ENCODE measurements around the gene CALML5. TPM values are rescaled to one million over a fixed set of nuclear protein-coding genes. Genes with fewer than 3 reads are reported as not detected.
A peak's percentile ranks its signal among the peaks of the same experiment; 100 is the strongest.

CALML5 gene
- total and polyA plus RNA-seq, 2 of the 4 experiments (the other 2 are of a cell fraction): not detected

DNA sequence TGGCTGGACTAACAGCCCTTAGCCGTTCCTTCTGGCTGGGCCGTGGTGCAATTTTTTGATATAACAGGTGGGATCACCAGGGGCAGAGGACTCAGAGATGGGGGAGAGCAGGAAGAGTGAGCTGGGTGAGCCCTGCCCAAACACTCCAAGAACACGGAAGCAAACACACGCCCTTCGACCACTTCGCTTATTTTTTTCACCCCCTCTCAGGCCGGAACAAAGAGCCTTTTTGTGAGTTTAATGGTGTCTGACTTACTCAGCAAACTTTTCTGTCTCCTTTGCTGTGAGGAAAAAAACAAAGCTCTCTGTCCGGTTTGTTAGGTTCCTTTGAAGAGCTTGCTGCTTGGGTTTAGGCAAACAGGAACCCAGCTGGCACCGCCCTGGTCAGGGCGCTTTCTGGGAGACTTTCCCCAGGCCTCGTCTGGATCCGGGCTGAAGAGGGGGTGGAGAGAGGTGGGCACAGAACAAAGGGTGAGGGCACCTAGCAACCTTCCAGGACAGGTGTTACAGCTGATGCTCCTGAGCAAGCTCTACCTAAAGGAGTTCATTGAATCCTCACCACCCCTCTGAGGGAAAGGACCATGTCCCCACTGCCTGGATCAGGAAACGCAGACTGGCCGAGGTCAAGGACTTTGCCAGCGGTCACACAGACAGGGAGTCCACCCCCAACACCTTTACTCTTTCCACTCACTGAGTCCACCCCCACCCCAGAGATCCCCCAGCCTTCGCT lies 48.7 kb upstream of the CALML5 start (continued):
- TF ChIP-seq BHLHE40 (IDR thresholded peaks at IDR 0.05; ENCODE audit: low read depth, low read length): no peak
- TF ChIP-seq SMC3 (IDR thresholded peaks at IDR 0.05; ENCODE audit: low read depth, low read length): no peak
- TF ChIP-seq RFX5 (IDR thresholded peaks at IDR 0.05; ENCODE audit: low read depth, low read length): no peak

DNA sequence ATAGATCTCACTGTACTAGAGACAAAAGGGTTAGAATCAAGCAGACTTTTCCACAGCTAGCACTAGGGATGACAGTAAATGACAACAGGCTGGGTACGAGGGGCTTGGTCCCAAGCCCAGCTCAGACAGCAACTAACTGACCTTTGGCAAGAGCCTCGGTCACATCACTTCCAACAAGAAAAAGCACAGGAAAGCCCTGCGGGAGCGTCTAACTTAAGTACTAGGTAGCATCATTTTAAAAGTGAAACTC lies 48.2 kb upstream of the CALML5 start:
- intact Hi-C loops (cut with micrococcal nuclease): loop anchor here (2.0 to 5.0 kb wide), 2 partner anchors 75 to 101 kb away; no protein-coding TSS in a partner anchor
- no peaks in the 10 kb centered on the region for H3K36me3 ChIP-seq (ENCODE audit: control insufficient read depth, insufficient read depth, low read length)
- ATAC-seq (ENCODE audit: low read depth): no peak
- H3K4me1 ChIP-seq (ENCODE audit: control insufficient read depth, insufficient read depth, low read length): peaks cover 52% of the 10 kb centered on the region
- peak overlapping the region; percentile 95 for H2BK20ac ChIP-seq (ENCODE audit: low read depth, low read length)
- H2AFZ ChIP-seq (replicated peaks; ENCODE audit: low read length, poor library complexity): peak overlapping the region; percentile 81
- BruUV-seq (replicated peaks): no TSS peak
- H2AK5ac ChIP-seq (ENCODE audit: low read depth, low read length): peak overlapping the region; percentile 97
- H3K79me1 ChIP-seq (ENCODE audit: low read depth in 1 of 2, low read length in 2 of 2): peaks cover 0 to 20% of the 10 kb centered on the region in 2 experiments; a peak in 2 of 4 replicates
- H3K4ac ChIP-seq (ENCODE audit: low read depth, low read length): peak overlapping the region; percentile 98
- peak overlapping the region; percentile 38; the same call in 1 of the 2 replicates for H3K56ac ChIP-seq (ENCODE audit: extremely low read depth, insufficient read depth, low read length)
- H2AK9ac ChIP-seq (replicated peaks; ENCODE audit: low read depth, low read length, poor library complexity): peak overlapping the region; percentile 73
- peak overlapping the region; percentile 70 for H3K18ac ChIP-seq (ENCODE audit: low read depth, low read length)
- peak overlapping the region; percentile 25; the same call in 1 of the 2 replicates for H3K9ac ChIP-seq (ENCODE audit: low read depth, low read length)
- H3K9me3 ChIP-seq (ENCODE audit: control insufficient read depth, insufficient read depth, low read length): peaks cover 6% of the 10 kb centered on the region; the same call in 1 of the 2 replicates
- peak overlapping the region; percentile 84 for H3K14ac ChIP-seq (replicated peaks; ENCODE audit: low read depth, low read length)
- no peaks in the 10 kb centered on the region for H3K27me3 ChIP-seq (ENCODE audit: control insufficient read depth, insufficient read depth, low read length)
- H2BK120ac ChIP-seq (ENCODE audit: low read depth, low read length): peak overlapping the region; percentile 98
- dilution Hi-C loops (cut with HindIII; ENCODE audit: low sequenced_read_pairs, unreplicated experiment): no loop called here
- in situ Hi-C loops (cut with MboI; ENCODE audit: low sequenced_read_pairs): no loop called here
- peak overlapping the region; percentile 85 for H4K91ac ChIP-seq (ENCODE audit: insufficient read depth, low read depth, low read length)
- H3K4me2 ChIP-seq (ENCODE audit: low read depth, low read length): peak overlapping the region; percentile 71
- H3K4me3 ChIP-seq (ENCODE audit: insufficient read depth, low read depth, low read length): no peak overlapping the region
- DNase-seq: no peak
- CTCF ChIA-PET: no interaction called here
- peak overlapping the region; percentile 94 for H2BK5ac ChIP-seq (ENCODE audit: low read depth, low read length, poor library complexity, severe bottlenecking)
- H4K20me1 ChIP-seq (ENCODE audit: insufficient read depth, low read length): no peaks in the 10 kb centered on the region
- WGBS, 2 experiments (ENCODE audit: extremely low coverage in 2 of 2, insufficient read length in 1 of 2): no CpG with 5 or more reads among the region's 4 CpGs
- H3K27ac ChIP-seq (ENCODE audit: insufficient read depth, low read length): peak overlapping the region; percentile 37
- peak overlapping the region; percentile 67; the same call in 1 of the 2 replicates for H3K23ac ChIP-seq (ENCODE audit: low read depth, low read length)
- peaks cover 34% of the 10 kb centered on the region for H3K9me1 ChIP-seq (ENCODE audit: insufficient read depth, low read length)
- peak overlapping the region; percentile 74 for H4K5ac ChIP-seq (ENCODE audit: low read depth, low read length)
- POLR2A ChIA-PET (ENCODE audit: unreplicated experiment): no interaction called here
- peak overlapping the region; percentile 94; the same call in 2 of the 3 replicates for H2BK15ac ChIP-seq (ENCODE audit: low read depth, low read length)
- H4K8ac ChIP-seq (ENCODE audit: low read depth in 2 of 2, low read length in 2 of 2): peak overlapping the region; percentile 67 to 90
- TF ChIP-seq SMC3 (IDR thresholded peaks at IDR 0.05; ENCODE audit: low read depth, low read length) (no peak), NFE2L2 (IDR thresholded peaks at IDR 0.05; ENCODE audit: low read depth, low read length) (no peak), MAFK (IDR thresholded peaks at IDR 0.05; ENCODE audit: low read depth, low read length) (no peak), MAZ (IDR thresholded peaks at IDR 0.05; ENCODE audit: borderline replicate concordance, low read depth, low read length) (no peak), POLR2A (IDR thresholded peaks at IDR 0.05; ENCODE audit: low read depth, low read length) (no peak), RCOR1 (IDR thresholded peaks at IDR 0.05; ENCODE audit: insufficient replicate concordance, low read length) (no peak), BHLHE40 (IDR thresholded peaks at IDR 0.05; ENCODE audit: low read depth, low read length) (no peak), CHD1 (IDR thresholded peaks at IDR 0.05; ENCODE audit: low read depth, low read length) (no peak), RAD21 (IDR thresholded peaks at IDR 0.05; ENCODE audit: low read length) (no peak), CEBPB (IDR thresholded peaks at IDR 0.05; ENCODE audit: low read depth, low read length) (no peak)
- TF ChIP-seq, protein P1, sequence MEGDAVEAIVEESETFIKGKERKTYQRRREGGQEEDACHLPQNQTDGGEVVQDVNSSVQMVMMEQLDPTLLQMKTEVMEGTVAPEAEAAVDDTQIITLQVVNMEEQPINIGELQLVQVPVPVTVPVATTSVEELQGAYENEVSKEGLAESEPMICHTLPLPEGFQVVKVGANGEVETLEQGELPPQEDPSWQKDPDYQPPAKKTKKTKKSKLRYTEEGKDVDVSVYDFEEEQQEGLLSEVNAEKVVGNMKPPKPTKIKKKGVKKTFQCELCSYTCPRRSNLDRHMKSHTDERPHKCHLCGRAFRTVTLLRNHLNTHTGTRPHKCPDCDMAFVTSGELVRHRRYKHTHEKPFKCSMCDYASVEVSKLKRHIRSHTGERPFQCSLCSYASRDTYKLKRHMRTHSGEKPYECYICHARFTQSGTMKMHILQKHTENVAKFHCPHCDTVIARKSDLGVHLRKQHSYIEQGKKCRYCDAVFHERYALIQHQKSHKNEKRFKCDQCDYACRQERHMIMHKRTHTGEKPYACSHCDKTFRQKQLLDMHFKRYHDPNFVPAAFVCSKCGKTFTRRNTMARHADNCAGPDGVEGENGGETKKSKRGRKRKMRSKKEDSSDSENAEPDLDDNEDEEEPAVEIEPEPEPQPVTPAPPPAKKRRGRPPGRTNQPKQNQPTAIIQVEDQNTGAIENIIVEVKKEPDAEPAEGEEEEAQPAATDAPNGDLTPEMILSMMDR (conservative IDR thresholded peaks at IDR 0.05; ENCODE audit: low read depth, low read length): no peak
- TF ChIP-seq, protein P2, sequence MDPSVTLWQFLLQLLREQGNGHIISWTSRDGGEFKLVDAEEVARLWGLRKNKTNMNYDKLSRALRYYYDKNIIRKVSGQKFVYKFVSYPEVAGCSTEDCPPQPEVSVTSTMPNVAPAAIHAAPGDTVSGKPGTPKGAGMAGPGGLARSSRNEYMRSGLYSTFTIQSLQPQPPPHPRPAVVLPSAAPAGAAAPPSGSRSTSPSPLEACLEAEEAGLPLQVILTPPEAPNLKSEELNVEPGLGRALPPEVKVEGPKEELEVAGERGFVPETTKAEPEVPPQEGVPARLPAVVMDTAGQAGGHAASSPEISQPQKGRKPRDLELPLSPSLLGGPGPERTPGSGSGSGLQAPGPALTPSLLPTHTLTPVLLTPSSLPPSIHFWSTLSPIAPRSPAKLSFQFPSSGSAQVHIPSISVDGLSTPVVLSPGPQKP (IDR thresholded peaks at IDR 0.05; ENCODE audit: borderline replicate concordance, low read depth, low read length): no peak

Measured in IMR-90 (cell line).